Prostate gland (tissue), 2 donors: Measurements from ENCODE around the gene C1QC. TPM values are rescaled to one million over a fixed set of nuclear protein-coding genes. Genes with fewer than 3 reads are reported as not detected.

Experiments
- DNase-seq: peaks from one replicate; pipeline ENCODE4 v3.0.0-alpha.2; 2019; ENCODE audit warnings: low spot score
- H3K27ac ChIP-seq, 2 donors: fragments of 200-600 bp; sonication (generic); 2 replicates each; pipeline ENCODE4 v1.5.1; 2017 to 2019
- H3K27me3 ChIP-seq: fragments of 200-600 bp; sonication (generic); replicated peaks from 2 replicates; pipeline ENCODE4 v1.5.1; 2019; ENCODE audit not compliant: insufficient read depth
- H3K36me3 ChIP-seq, 2 donors: fragments of 200-600 bp; sonication (generic); 1 replicate in 1 of 2; 2 replicates in 1 of 2; pipeline versions ENCODE4 v1.5.1 to v1.8.1; 2017 to 2019
- H3K4me1 ChIP-seq: fragments of 200-600 bp; sonication (generic); replicated peaks from 2 replicates; pipeline ENCODE4 v1.5.1; 2019
- H3K4me3 ChIP-seq, 2 donors: fragments of 200-600 bp; sonication (generic); 2 replicates each; pipeline ENCODE4 v1.5.1; 2017 to 2019
- H3K9me3 ChIP-seq: fragments of 200-600 bp; sonication (generic); 2 replicates; pipeline ENCODE4 v1.5.1; 2017
- POLR2A ChIP-seq: fragments of 450-650 bp; IDR thresholded peaks from one replicate; pipeline ENCODE4 v1.6.1; 2016; ENCODE audit warnings: antibody characterized with exemption, mild to moderate bottlenecking
- POLR2AphosphoS5 ChIP-seq: sonication (generic); formaldehyde crosslinking; IDR thresholded peaks from one replicate; pipeline ENCODE4 v1.6.1; 2017; ENCODE audit warnings: antibody characterized with exemption
- whole genome bisulfite sequencing: methylation state at CpG from one replicate; pipeline ENCODE4 v1.1.5; 2018; 5-methylcytosine and 5-hydroxymethylcytosine counted together
- intact Hi-C: fragments of 100-400 bp; cut with DNase I; formaldehyde crosslinking; loops from one replicate; pipeline ENCODE4 v1.14.2; 2022
- total RNA-seq, 2 donors: library from RNA; depleted of rRNA; stranded (reverse); fragments of >200 nt; gene quantifications; one replicate each; pipeline ENCODE4 v1.1.0, GENCODE V29; 2016
- TF ChIP-seq, protein P1 (sequence below), 4 experiments: fragments of 200-600 bp in 2 of 4; fragments of 450-650 bp in 2 of 4; sonication (generic) in 2 of 4; IDR thresholded peaks; 1 replicate in 3 of 4; 2 replicates in 1 of 4; pipeline ENCODE4 v1.5.1; 2016 to 2019; ENCODE audit warnings: antibody characterized with exemption in 4 of 4, mild to moderate bottlenecking in 2 of 4, moderate library complexity in 2 of 4

C1QC gene
- total RNA-seq, 2 donors from 2014 or later: 54.8 to 76.9 TPM

DNA sequence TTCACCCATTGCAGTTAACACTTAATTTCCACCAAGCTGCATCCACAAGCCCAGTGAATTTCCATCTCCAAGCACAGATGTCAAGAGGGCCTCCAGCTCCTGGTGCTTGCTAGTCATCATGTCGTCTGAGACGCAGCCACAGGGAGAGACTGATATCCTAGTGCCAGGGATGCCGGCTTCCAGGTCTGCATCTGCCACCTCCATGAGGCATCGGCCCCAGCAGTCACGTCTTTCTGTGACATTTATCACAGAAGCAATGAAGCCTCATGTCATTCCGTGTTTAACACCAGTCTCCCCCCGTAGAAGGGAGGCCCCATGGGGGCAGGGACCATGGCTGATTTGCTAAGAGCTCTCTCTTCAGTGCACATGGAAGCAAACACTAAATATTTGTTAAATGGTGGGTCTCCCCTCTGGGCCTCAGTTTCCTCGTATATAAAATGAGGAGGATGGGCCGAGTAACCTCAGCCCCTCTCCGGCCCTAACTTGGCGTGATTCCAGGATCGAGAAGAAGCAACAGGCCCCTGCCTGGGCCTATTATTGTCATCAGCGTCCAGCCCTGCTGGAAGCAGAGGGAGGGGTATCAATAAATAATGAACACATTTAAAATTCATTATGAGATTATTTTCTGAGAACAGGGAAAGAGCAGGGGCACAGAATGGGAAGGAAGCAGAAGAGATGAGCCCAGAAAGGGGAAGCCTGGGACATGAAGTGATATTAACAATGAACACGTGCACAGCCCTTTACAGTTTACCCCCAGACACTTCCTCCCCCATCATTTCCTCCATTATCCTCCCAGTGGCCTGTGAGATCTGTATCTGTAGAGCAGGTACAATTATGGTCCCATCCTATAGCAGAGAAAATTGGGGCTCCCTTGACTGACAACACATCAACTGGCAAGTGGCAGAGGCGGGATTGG, 8.8 kb downstream of the C1QC start:
- no peak for DNase-seq
- intact Hi-C loops: no loop called here
- H3K4me1 ChIP-seq: no peaks in the 10 kb centered on the region
- no peak overlapping the region for H3K4me3 ChIP-seq
- no peaks in the 10 kb centered on the region for H3K27me3 ChIP-seq
- 63% methylated on average over 15 of the region's 15 CpGs for WGBS
- no peaks in the 10 kb centered on the region for H3K36me3 ChIP-seq
- TF ChIP-seq POLR2AphosphoS5: no peak
- no peak for TF ChIP-seq POLR2A
- TF ChIP-seq, protein P1, sequence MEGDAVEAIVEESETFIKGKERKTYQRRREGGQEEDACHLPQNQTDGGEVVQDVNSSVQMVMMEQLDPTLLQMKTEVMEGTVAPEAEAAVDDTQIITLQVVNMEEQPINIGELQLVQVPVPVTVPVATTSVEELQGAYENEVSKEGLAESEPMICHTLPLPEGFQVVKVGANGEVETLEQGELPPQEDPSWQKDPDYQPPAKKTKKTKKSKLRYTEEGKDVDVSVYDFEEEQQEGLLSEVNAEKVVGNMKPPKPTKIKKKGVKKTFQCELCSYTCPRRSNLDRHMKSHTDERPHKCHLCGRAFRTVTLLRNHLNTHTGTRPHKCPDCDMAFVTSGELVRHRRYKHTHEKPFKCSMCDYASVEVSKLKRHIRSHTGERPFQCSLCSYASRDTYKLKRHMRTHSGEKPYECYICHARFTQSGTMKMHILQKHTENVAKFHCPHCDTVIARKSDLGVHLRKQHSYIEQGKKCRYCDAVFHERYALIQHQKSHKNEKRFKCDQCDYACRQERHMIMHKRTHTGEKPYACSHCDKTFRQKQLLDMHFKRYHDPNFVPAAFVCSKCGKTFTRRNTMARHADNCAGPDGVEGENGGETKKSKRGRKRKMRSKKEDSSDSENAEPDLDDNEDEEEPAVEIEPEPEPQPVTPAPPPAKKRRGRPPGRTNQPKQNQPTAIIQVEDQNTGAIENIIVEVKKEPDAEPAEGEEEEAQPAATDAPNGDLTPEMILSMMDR (IDR thresholded peaks at IDR 0.05): no peak
- H3K27ac ChIP-seq: no peak overlapping the region
- no peaks in the 10 kb centered on the region for H3K9me3 ChIP-seq

DNA sequence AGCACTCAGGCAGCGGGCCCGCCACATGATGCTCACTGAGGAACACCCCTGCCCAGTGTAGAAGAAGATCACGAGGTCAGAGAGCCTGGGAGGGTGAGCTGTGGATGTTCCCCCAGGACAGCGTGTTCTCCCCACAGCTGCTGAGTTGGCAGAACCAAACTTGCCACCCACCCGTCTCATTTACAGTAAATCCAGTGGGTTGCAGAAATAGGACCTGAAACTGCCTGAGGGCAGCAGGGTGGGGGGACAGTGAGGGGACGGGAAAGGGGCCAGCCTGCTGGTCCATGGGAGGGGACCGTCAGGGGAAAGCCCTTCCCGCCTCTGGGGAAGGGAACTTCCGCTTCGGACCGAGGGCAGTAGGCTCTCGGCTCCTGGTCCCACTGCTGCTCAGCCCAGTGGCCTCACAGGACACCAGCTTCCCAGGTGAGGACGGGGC, 9.5 kb downstream of the C1QC start, which contains the start of gene C1QB:
C1QB (plus strand) TSS at position 356 of the 436 bp plus-strand sequence. CDS start 6,227 bp downstream, outside the sequence.
- H3K27me3 ChIP-seq: no peaks in the 10 kb centered on the region
- H3K27ac ChIP-seq: no peak within 1 kb of the TSS
- no peaks in the 10 kb centered on the region for H3K9me3 ChIP-seq
- no peaks in the 10 kb centered on the region for H3K36me3 ChIP-seq
- H3K4me1 ChIP-seq: no peaks in the 10 kb centered on the region
- intact Hi-C loops: no loop called here
- no peak within 1 kb of the TSS for H3K4me3 ChIP-seq
- no peak for DNase-seq
- 81% methylated on average over 12 of the region's 13 CpGs for WGBS
- TF ChIP-seq, protein P1 (IDR thresholded peaks at IDR 0.05): no peak
- TF ChIP-seq POLR2AphosphoS5: no peak
- TF ChIP-seq POLR2A: no peak

GRCh38 chr1:22654692-22655091, 11.3 kb downstream of the C1QC start:
- no peaks in the 10 kb centered on the region for H3K4me1 ChIP-seq
- H3K36me3 ChIP-seq: no peaks in the 10 kb centered on the region
- no peaks in the 10 kb centered on the region for H3K27me3 ChIP-seq
- H3K27ac ChIP-seq: no peak overlapping the region
- TF ChIP-seq POLR2A: no peak
- TF ChIP-seq, protein P1 (IDR thresholded peaks at IDR 0.05): no peak
- TF ChIP-seq POLR2AphosphoS5: no peak
- 57% methylated on average over 5 of the region's 5 CpGs for WGBS
- intact Hi-C loops: no loop called here
- DNase-seq: no peak
- no peaks in the 10 kb centered on the region for H3K9me3 ChIP-seq
- H3K4me3 ChIP-seq: no peak overlapping the region

- H3K27me3 ChIP-seq: no peaks in the 10 kb centered on the region
- H3K9me3 ChIP-seq: no peaks in the 10 kb centered on the region
- no peak for DNase-seq
- TF ChIP-seq POLR2AphosphoS5: no peak
- TF ChIP-seq, protein P1 (IDR thresholded peaks at IDR 0.05): no peak
- no peak for TF ChIP-seq POLR2A
- no peak overlapping the region for H3K4me3 ChIP-seq
- WGBS: 67% methylated on average over 3 of the region's 3 CpGs
- H3K36me3 ChIP-seq: no peaks in the 10 kb centered on the region
- no peak overlapping the region for H3K27ac ChIP-seq
- no peaks in the 10 kb centered on the region for H3K4me1 ChIP-seq
- intact Hi-C loops: no loop called here
Measured at GRCh38 chr1:22658385-22659163, 15.1 kb downstream of the C1QC start.
